GM18868 (cell line): ENCODE measurements around the gene C16orf90.
"Not testable (repeated sequence)": the region's sequence is repeated elsewhere in the genome, so short reads cannot be mapped to it uniquely, and the experiment has no call there.

Experiments
- ATAC-seq: cut with Tn5 transposase; IDR thresholded peaks from one replicate; pipeline ENCODE4 v1.9.1; 2021; ENCODE audit warnings: mild to moderate bottlenecking, moderate library complexity; ENCODE audit not compliant: unreplicated experiment

C16orf90 gene

DNA sequence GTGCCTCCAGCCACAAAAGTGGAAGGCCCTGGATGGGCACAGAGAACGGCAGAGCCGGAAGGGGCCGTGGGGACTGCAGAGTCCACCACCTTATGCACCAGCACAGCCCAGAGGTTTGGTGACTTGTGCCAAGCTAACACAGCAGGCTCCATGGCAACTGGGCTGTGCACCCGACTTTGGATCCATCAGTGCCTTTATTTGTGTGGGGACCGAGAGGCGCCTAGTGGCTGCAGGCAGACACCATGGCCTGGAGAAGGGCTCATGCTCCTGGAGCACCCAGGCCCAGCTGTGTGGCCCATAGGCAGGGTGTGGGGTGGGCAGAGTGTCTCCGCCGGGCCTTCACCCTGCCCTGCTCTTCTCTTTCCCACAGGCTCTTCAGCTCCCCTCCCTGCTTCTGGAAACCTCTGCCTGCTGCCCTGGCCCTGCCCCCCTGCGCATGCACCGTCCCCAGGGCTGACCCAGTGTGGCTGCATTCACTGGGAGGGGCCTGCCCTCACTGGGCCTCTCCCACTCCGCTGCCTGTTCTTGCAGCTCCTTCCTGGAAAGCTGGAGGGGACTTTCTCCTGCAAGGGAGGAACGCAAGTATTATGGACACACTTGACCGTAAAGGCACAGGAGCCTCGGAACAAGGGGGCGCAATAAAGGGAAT is 10.1 kb downstream of the C16orf90 start:
- no peak for ATAC-seq

DNA sequence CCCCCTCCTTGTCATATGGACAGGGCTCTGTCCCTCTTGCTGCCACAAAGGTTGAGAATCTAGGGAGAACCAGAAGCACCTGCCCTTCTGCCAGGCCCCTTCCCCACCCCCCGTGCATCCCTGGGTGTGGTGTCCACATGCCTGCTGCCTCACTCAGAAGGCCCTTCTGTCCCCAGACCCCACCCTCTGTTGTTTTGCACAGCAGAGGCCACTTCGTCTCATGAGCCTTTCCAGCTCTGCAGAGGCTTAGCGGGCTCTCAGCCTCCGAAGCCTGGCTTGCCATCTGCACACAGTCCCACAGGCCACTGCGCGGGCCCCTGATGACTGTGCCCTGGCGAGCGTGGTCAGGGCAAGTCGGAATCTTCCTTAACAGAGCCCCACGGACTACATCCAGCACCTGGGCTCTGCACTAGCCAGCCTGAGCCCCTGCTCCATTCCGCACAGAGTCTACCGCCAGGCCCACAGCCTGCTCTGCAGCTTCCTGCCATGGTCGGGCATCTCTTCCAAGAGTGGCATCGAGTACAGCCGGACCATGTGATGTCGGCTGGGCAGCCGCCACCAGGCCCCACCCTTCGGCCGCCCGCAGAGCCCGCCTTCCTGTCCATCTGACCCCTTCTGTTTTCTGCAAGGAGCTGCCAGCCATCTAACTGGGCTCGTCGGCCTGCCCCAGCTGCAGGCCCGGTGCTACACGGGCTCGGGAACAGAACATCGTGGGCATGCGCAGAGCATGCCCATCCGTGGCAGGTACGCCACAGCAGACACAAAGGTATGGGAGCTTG is 10.8 kb downstream of the C16orf90 start:
- ATAC-seq = no peak

DNA sequence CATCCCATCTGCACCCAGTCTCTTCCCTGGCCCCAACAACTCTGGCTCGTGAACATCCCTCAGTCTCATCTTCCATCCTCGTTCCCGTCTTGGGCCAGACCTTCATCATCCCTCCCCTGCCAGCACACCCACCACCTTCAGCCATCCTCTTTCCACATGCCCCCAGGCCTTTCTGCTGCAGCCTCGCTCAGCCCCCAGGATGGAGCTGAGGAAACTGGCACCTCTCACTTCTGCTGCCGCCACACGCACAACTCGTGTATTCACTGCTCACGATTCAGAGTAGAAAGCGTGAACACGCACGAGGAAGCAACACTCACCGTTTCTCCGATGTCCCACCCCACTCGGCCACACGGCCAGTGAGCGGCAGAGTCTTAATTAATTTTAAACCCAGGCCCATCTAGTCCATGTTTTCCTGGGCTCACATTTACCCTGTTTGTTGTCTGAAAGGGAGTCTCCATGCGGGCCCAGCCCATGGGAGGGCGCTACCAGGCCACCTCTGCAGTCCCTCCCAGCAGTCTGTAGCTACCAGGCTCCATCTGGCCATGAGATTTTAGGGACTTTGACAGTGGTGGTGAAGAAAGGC is 12.5 kb downstream of the C16orf90 start:
- ATAC-seq = no peak

DNA sequence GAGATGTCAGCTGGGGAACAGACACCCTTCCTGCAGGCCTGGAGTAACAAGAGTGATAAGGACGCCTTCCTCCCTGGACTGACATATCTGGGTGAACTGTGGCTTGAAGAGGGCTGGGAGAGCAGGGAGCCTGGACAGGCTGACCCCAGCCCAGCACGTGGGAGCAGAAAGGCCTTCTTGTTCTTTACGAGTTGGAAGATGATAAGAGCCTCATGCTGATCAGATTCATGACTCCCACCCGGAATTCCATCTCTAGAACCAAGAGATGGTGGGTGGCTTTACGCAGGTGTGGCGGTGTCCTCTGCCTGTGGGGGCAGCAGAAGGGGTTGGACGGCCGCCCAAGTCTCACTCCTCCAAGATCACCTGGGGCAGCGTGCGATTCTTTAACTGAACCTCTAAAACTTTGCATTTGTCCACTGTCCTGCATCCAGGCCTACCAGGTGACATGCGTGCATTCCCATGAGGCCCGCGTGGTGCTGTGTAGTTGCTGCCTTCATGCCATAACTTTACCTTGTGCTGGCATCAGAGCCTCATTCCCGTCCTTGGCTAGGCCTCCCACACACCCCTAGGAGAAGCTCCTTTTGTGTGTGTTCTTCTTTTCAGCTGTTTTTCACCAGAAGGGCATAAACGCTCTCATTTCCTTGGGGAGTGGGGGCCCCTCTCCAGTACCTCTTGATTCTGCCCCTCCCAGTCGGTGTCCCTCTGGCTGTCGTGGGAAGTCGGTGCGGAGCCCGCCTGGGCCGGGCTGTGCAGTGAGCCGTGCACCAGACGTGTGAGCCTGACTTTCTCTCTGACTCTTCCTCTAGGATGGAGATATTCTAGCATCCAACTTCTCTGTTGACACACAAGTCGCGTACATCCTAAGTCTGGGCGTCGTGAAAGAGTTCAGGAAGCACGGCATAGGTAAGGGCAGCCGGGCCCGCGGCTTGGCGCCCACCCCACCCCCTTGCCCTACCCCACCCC is 13.3 kb downstream of the C16orf90 start:
- no peak for ATAC-seq

DNA sequence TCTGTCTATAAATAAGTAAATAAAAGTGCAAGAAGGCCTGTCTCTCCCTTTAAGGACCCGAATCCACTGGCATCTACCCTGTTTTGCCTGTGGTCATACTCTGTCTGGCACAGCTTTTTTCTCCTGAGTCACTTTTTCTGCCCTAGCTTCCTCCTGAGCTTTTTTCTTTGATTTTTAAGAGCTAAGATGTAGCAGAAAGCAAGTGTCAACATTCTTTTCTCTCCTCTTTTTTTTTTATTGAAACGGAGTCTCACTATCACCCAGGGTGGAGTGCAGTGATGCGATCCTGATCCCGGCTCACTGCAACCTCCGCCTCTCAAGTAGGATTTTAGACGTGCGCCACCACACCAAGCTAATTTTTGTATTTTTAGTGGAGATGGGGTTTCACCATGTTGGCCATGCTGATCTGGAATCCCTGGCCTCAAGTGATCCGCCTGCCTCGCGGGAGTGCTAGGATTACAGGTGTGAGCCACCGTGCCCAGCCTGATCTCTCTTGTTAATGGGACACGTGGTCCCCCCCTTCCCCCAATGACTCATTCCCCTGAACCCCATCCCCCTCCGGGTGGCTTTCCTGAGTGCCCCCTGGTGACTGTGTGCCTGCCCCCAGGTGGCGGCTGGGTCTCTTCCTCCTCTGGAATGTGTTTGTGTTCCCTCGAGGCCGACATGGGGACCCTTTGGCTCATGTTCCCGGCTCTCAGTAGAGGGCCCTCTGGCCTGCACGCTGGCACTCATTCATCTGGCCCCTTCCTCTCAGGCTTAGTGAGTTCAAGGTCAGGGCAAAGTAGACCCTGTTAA is 14.2 kb downstream of the C16orf90 start:
- ATAC-seq = no peak

DNA sequence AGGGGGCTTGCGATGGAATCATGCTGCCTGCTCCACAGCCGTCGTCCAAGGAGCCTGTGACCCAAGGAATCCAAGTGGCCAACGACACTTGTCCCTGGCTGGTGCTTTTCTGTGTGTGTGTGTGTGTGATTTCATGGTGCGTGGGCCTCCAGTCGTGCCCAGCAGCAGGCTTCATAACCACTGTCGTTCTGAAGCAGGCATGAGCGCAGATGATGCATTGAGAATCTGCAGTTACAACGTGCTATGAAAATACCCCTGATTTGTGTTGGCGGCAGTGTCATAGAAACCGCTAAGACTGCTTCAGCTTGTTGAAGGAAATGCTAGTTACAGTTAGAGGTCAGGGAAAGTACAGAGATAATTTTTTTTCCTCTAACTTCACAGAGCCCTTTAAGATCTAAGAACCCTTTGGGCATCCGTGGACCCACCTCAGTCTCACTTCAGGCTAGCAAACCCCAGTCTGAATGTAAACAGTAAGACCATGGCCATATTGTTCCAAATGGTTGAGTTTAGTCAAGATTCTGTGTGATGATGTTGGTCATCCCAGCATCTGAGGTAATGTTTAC is 15.6 kb downstream of the C16orf90 start:
- ATAC-seq = no peak

DNA sequence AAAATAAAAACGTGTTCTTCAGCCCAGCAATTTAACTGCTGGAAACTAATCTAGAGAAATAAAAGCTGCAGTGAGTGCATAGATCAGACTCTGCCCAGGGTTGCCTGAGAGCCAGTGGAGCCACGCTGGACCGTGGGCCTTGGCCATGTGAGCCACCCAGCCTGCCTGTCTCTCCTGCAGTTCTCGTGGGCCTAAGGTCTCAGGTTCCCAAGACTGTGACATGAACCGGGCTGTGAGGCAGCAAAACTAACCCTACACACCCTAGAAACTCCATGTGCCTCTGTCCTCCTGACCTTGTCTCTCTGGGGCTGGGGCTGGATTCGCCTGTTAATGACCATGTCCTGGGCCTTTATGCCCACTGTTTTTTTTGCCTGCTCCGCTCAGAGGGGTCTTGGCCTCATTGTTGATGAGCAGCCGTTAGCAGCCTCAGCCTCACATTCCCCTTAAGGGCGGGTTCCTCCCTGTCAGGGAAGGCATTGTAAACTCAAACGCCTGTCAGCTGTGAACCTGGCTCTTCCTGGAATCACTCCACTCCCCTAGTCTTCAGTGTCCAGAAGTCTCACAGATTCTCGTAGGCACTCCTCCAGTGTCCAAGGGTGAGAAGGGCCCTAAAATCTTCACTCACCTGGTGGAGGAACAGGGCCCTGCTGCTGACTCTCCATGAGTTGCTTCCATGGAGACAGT is 16.9 kb downstream of the C16orf90 start:
- no peak for ATAC-seq

DNA sequence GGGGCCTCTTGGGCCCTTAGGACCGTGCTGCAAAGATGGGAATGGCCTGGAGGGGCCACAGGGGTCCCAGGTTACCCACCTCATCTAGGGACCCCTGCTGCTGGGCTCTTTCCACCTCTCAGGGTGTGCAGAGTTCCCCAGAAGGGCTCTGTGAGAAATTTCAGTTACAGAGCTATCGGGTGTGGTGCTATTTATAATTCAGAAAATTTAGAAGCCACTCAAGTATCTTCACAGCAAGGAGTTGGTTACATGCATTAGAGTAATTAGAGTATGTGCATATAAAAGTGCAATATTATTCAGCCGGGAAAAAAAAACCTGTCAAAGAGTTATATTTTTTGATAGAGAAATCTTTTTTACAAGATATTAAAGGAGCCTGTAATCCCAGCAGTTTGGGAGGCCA is 18.9 kb downstream of the C16orf90 start:
- no peak for ATAC-seq

DNA sequence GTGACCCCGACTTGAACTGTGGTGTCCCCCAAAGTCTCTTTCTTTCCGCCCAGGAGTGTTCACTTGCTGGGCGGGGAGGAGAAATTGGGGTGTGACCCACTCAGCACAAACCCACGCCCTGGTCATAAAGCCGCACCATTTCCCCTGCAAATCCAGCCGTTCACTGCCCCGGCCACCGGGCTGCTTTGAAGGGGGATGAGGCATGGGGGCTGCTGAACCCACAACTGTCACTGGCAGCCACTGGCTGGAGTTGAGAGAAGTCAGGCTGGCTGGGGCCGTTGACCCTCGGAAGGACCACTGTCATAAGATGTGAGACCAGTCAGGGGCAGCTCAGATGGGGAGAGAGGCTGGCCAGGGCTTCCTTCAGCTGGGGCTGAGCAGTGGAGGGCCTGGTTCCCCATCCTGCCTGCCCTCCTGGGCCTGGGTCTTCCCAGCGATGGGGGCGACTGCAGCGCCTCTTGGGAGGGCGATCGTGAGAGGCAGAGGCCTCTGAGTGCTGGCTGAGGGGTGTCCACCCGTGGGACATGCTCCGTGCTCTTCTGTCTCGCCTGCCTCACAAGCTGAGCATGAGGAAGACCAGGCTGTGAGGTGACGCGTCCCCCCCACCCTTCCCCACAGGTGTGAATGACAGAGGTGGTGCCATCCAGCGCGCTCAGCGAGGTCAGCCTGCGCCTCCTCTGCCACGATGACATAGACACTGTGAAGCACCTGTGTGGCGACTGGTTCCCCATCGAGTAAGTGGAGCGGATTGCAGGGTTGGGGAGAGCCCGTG is 19.5 kb downstream of the C16orf90 start:
- no peak for ATAC-seq

DNA sequence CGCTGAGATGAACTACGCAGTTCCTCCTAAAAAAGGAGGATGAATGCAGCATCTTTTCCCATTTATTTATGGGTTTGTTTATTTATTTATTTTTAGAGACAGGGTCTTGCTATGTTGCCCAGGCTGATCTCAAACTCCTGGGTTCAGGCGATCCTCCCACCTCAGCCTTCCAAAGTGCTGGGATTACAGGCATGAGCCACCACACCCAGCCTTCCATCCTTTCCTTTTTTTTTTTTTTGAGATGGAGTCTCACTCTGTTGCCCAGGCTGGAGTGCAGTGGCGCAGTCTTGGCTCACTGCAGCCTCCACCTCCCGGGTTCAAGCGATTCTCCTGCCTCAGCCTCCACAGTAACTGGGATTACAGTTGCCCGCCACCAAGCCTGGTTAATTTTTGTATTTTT is 20.4 kb downstream of the C16orf90 start:
- ATAC-seq = not testable (repeated sequence)

DNA sequence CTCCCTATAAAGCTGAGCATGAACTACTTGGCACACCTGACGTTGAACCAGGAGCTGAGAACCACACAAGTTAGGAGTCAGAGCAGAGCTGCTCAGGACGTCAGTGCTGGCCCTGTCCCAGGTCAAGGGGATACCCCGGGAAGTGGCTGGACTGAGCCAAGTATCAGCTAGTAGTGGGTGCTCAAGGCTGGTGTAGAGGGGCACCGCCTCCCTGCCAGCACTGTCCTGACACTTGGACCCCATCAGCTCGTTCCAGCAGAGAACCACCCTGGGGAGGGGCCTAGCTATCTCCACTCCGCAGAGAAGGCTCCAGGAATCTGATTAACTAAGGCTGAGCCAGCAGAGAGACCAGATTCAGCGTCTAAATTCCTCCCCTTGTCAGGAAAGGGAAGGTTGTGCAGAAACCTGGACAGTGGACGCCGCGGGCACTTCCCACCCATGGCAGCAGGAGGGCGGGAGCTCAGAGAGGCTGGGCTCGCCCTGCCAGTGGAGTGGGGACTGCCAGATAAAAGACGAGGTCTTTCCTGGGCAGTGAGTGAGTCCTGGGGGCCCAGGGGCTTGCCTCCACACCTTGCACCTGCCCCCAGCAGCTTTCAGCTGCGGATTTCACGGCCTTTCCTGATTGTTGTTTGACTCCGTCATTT is 21.0 kb downstream of the C16orf90 start:
- no peak for ATAC-seq

DNA sequence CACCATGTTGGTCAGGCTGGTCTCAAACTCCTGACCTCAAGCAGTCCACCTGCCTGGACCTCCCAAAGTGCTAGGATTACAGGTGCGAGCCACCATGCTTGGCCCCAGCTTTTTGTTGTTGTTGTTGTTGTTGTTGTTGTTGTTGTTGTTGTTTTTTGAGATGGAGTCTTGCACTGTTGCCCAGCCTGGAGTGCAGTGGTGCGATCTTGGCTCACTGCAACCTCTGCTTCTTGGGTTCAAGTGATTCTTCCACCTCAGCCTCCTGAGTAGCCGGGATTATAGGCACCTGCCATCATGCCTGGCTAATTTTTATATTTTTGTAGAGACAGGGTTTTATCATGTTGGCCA is 21.7 kb downstream of the C16orf90 start:
- ATAC-seq = not testable (repeated sequence)

DNA sequence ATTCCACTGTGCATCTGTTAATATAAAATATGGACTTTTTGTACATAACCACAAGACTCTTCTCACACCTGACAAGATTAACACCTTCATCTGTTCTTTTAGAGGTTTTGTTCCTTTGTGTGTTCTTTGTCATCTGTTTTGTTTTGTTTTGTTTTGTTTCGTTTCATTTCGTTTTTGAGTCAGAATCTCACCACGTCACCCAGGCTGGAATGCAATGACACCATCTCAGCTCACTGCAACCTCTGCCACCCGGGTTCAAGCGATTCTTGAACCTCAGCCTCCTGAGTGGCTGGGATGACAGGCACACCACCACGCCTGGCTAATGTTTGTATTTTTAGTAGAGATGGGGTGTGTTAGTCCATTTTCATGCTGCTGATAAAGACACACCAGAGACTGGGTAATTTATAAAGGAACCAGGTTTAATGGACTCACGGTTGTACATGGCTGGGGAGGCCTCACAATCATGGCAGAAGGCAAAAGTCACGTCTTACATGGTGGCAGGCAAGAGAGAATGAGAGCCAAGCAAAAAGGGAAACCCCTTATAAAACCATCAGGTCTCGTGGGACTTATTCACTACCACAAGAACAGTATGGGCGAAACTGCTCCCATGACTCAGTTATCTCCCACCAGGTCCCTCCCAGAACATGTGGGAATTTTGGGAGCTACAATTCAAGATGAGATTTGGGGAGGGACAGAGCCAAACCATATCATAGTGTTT is 22.3 kb downstream of the C16orf90 start:
- no peak for ATAC-seq

DNA sequence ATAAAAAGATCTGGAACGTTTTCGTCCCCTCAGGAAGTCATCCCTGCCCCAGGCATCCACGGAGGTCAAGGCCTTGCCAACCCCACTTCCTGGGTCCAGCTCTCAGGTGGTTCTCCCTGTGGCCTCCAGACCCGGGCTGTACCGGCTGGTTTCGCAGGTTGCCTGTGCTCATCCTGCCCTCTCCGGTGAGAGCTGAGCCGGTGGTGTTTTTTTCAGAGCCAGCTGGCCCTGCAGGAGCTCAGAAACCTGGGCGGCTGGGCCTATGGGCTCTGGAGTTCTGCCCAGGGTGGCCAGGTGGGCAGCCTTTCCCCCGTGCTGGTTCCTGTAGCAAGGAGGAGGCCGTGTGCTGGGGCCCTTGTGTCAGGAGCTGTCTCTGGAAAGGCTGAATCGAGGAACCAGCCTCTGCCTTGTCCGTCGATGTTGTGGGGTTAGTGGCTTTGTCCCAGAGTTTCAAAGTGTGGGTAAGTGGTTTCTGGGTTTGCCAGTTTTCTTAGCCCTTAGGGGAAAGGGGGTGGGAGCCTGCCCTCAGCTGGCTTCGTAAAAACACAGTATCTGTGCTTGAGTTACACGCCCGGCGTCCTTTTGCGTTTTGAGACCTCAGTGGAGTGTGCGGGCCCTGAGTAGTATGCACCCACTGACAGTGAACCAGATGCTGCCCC is 23.6 kb downstream of the C16orf90 start:
- no peak for ATAC-seq

DNA sequence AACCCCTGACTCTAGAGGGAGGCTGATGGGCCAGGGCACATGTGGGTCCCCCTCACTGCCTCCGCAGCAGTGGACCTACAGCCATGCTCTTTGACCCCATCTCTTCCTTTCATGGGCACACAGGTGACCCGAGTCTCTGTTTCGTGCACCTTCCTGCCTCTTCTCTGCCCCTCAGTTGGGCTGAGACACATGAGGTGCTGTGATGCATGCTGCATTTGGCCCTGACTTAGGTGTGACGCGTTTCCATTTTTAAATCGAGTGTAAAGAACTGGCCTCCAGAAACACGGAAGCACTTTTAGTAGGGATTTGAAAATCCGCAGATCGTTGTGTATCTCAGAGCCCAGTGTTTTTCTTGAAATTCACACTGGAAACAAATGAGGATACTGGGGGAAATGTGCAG is 24.6 kb downstream of the C16orf90 start:
- no peak for ATAC-seq

DNA sequence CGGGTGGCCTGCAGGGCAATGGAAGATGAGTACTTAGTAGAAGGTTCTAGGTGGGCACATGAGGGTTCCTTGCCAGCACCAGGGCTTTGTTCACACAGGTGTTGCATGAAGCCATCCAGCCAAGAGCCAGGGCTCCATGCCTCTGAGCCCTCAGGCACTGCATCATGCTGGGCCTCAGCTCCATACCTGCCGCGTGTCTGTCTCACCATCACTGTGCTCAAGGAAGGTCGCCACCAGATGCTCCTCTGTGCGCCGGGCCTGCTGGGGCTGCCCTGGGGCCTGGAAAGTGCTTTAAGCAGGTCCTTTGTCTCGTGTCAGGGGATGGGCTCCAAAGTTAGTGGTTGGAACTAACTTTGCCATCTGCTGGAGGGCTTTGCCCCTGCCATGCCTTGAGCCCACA is 25.6 kb downstream of the C16orf90 start:
- no peak for ATAC-seq

DNA sequence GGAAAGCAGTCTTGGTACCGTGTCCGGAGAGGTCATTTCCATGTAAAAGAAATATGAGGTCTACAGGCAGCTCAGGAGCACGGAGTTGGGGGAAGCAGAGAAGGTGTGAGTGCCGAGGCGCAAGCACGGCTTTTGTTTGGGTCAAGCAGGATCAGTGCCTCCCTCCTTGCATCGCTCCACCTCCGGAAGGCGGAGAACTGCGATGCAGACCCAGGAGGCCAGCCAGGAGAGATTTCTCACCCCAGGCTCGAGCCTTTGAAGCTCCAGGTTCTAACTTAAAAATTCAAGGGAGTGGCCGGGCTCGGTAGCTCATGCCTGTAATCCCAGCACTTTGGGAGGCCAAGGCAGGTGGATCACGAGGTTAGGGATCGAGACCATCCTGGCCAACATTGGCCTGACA is 26.8 kb downstream of the C16orf90 start:
- no peak for ATAC-seq
